ENCODE results near the gene SAMD4A. TPM values are rescaled to one million over a fixed set of nuclear protein-coding genes. Genes with fewer than 3 reads are reported as not detected.
A peak's percentile ranks its signal among the peaks of the same experiment; 100 is the strongest.

Gene SAMD4A
- polyA plus RNA-seq, 3 donors = 3.2 to 8.6 (median 4.2) TPM

DNA sequence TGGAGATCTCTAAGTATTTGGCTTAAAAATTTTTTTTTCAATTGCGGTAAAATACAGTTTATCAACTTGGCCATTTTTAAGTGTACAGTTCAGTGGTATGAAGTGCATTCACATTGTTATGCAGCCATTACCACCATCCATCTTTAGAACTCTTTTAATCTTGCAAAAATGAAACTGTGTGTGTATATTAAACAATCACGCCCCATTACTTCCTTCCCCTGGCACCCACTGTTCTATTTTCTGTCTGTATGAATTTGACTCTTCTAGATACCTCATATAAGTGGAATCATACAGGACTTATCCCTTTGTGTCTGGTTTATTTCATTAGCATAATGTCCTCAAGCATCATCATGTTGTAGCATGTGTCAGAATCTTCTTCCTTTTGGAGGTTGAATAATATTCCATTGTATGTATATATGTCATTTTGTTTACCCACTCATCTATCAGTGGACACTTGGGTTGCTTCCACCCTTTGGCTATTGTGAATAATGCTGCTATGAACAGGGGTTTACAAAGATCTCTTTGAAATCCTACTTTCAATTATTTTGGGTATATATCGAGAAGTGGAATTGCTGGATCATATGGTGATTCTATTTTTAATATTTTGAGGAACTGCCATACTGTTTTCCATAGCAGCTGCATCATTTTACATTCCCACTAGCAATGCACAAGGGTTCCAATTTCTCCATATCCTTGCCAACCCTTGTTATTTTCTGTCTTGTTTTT, 62.9 kb downstream of the SAMD4A start:
- H3K4me2 ChIP-seq (replicated peaks; ENCODE audit: extremely low read depth, low read length, poor library complexity, severe bottlenecking) = peak overlapping the region; percentile 9
- no peaks in the 10 kb centered on the region for H3K79me2 ChIP-seq (ENCODE audit: insufficient read depth, low read length)
- no peak overlapping the region for H3K4me3 ChIP-seq (replicated peaks in 1 of 3; ENCODE audit: low read depth in 2 of 3, low read length in 3 of 3)
- TF ChIP-seq, protein P1, sequence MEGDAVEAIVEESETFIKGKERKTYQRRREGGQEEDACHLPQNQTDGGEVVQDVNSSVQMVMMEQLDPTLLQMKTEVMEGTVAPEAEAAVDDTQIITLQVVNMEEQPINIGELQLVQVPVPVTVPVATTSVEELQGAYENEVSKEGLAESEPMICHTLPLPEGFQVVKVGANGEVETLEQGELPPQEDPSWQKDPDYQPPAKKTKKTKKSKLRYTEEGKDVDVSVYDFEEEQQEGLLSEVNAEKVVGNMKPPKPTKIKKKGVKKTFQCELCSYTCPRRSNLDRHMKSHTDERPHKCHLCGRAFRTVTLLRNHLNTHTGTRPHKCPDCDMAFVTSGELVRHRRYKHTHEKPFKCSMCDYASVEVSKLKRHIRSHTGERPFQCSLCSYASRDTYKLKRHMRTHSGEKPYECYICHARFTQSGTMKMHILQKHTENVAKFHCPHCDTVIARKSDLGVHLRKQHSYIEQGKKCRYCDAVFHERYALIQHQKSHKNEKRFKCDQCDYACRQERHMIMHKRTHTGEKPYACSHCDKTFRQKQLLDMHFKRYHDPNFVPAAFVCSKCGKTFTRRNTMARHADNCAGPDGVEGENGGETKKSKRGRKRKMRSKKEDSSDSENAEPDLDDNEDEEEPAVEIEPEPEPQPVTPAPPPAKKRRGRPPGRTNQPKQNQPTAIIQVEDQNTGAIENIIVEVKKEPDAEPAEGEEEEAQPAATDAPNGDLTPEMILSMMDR (IDR thresholded peaks at IDR 0.05) = no peak
- no peaks in the 10 kb centered on the region for H4K20me1 ChIP-seq (ENCODE audit: insufficient read depth, low read length)
- no CpG with 5 or more reads among the region's 3 CpGs for WGBS (ENCODE audit: insufficient coverage)
- no peaks in the 10 kb centered on the region for H3K36me3 Mint-ChIP-seq
- peaks cover 0 to 2% (median 0%) of the 10 kb centered on the region in 3 donors for H3K27me3 Mint-ChIP-seq (ENCODE audit: low read depth in 3 of 3)
- peaks cover 51% of the 10 kb centered on the region for H3K4me1 Mint-ChIP-seq
- H3K9me3 Mint-ChIP-seq = peaks cover 0 to 3% (median 0%) of the 10 kb centered on the region in 7 donors
- H3K9me3 ChIP-seq (replicated peaks in 1 of 2; ENCODE audit: control insufficient read depth in 1 of 2, insufficient read depth in 1 of 2, low read length in 2 of 2) = no peaks in the 10 kb centered on the region
- intact Hi-C loops (cut with micrococcal nuclease) = no loop called here
- DNase-seq = no peak
- H3K27ac ChIP-seq (ENCODE audit: low read depth in 1 of 2, low read length in 2 of 2) = no peak overlapping the region
- no peaks in the 10 kb centered on the region for H3K27me3 ChIP-seq (ENCODE audit: control insufficient read depth in 2 of 2, insufficient read depth in 2 of 2, low read length in 2 of 2)
- H2AFZ ChIP-seq (ENCODE audit: insufficient read depth, low read depth, low read length, poor library complexity, severe bottlenecking) = no peak overlapping the region
- H3K4me3 Mint-ChIP-seq = peak overlapping the region in 1 of 2 donors; percentile 54
- H3K27ac Mint-ChIP-seq = peak overlapping the region in 1 of 7 donors; percentile 51
- no peak overlapping the region for H3K9ac ChIP-seq (ENCODE audit: insufficient read depth, low read length, poor library complexity, severe bottlenecking)
- H3K36me3 ChIP-seq (replicated peaks in 1 of 2; ENCODE audit: control insufficient read depth in 1 of 2, insufficient read depth in 2 of 2, low read length in 2 of 2) = no peaks in the 10 kb centered on the region
- H3K4me1 ChIP-seq (ENCODE audit: control insufficient read depth in 1 of 2, insufficient read depth in 2 of 2, low read length in 2 of 2) = peaks cover 35 to 47% of the 10 kb centered on the region in 2 donors

DNA sequence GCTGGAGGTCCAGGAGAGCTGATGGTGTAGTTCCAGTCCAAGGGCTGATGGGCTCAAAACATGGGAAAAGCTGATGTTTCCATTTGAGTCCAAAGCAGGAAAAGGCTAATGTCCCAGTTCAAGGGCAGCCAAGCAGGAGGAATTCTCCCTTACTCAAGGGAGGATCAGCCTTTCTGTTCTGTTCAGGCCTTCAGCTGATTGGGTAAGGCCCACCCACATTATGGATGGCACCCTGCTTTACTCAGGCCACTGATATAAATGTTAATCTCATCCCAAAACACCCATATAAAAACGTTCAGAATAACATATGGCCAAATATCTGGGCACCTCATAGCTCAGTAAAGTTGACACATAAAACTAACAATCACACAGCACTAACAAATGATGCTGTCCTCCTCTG, 64.1 kb downstream of the SAMD4A start:
- no CpG with 5 or more reads among the region's 1 CpG for WGBS (ENCODE audit: insufficient coverage)
- no peak for DNase-seq
- H3K9me3 Mint-ChIP-seq = peaks cover 0 to 3% (median 0%) of the 10 kb centered on the region in 7 donors
- peaks cover 41% of the 10 kb centered on the region for H3K4me1 Mint-ChIP-seq
- Histone ChIP-seq H3K27ac (ENCODE audit: low read depth in 1 of 2, low read length in 2 of 2) (no peak overlapping the region), H3K4me3 (replicated peaks in 1 of 3; ENCODE audit: low read depth in 2 of 3, low read length in 3 of 3) (no peak overlapping the region), H3K4me1 (ENCODE audit: control insufficient read depth in 1 of 2, insufficient read depth in 2 of 2, low read length in 2 of 2) (peaks cover 30 to 36% of the 10 kb centered on the region in 2 donors), H4K20me1 (ENCODE audit: insufficient read depth, low read length) (no peaks in the 10 kb centered on the region), H2AFZ (ENCODE audit: insufficient read depth, low read depth, low read length, poor library complexity, severe bottlenecking) (no peak overlapping the region), H3K36me3 (replicated peaks in 1 of 2; ENCODE audit: control insufficient read depth in 1 of 2, insufficient read depth in 2 of 2, low read length in 2 of 2) (no peaks in the 10 kb centered on the region), H3K9me3 (replicated peaks in 1 of 2; ENCODE audit: control insufficient read depth in 1 of 2, insufficient read depth in 1 of 2, low read length in 2 of 2) (no peaks in the 10 kb centered on the region), H3K79me2 (ENCODE audit: insufficient read depth, low read length) (no peaks in the 10 kb centered on the region), H3K4me2 (replicated peaks; ENCODE audit: extremely low read depth, low read length, poor library complexity, severe bottlenecking) (no peak overlapping the region), H3K9ac (ENCODE audit: insufficient read depth, low read length, poor library complexity, severe bottlenecking) (no peak overlapping the region), H3K27me3 (ENCODE audit: control insufficient read depth in 2 of 2, insufficient read depth in 2 of 2, low read length in 2 of 2) (no peaks in the 10 kb centered on the region)
- H3K27ac Mint-ChIP-seq = no peak overlapping the region
- TF ChIP-seq, protein P1 (IDR thresholded peaks at IDR 0.05) = no peak
- H3K36me3 Mint-ChIP-seq = no peaks in the 10 kb centered on the region
- H3K4me3 Mint-ChIP-seq = no peak overlapping the region
- intact Hi-C loops (cut with micrococcal nuclease) = no loop called here
- H3K27me3 Mint-ChIP-seq (ENCODE audit: low read depth in 3 of 3) = peaks cover 0 to 2% (median 0%) of the 10 kb centered on the region in 3 donors
